Neural cell (in vitro differentiated cells): Measurements from ENCODE around the gene BNC1.

Experiments used
- CTCF ChIP-seq: fragments of 450-650 bp; IDR thresholded peaks from 2 replicates; pipeline ENCODE4 v1.5.1; 2014; ENCODE audit warnings: antibody characterized with exemption, mild to moderate bottlenecking, moderate library complexity; ENCODE audit not compliant: poor library complexity, severe bottlenecking
- EP300 ChIP-seq: fragments of 450-650 bp; conservative IDR thresholded peaks from 2 replicates; pipeline ENCODE4 v1.6.1; 2014; ENCODE audit warnings: antibody characterized with exemption, mild to moderate bottlenecking, moderate library complexity; ENCODE audit not compliant: poor library complexity, severe bottlenecking
- MXI1 ChIP-seq: fragments of 450-650 bp; conservative IDR thresholded peaks from 2 replicates; pipeline ENCODE4 v1.6.1; 2014; ENCODE audit warnings: antibody characterized with exemption, mild to moderate bottlenecking; ENCODE audit not compliant: poor library complexity, severe bottlenecking
- POLR2AphosphoS5 ChIP-seq: IDR thresholded peaks from 2 replicates; pipeline ENCODE4 v1.6.1; 2012
- REST ChIP-seq: IDR thresholded peaks from 2 replicates; pipeline ENCODE4 v1.6.1; 2012; ENCODE audit warnings: borderline replicate concordance
- TAF1 ChIP-seq: IDR thresholded peaks from 2 replicates; pipeline ENCODE4 v1.6.1; 2012; ENCODE audit warnings: low read depth

- no peak for TF ChIP-seq MXI1
- TF ChIP-seq CTCF = no peak
- TF ChIP-seq POLR2AphosphoS5 = no peak
- no peak for TF ChIP-seq TAF1
- no peak for TF ChIP-seq EP300
- TF ChIP-seq REST = no peak
These were observed 54.2 kb downstream of the BNC1 start for GRCh38 chr15:83230242-83230641.
